ENCODE measurements around the gene PTPRH.

Gene PTPRH

GRCh38 chr19:55153652-55154264 is 55.5 kb downstream of the PTPRH start:
- H4K8ac ChIP-seq (ENCODE audit: low read depth, low read length): no peak overlapping the region
- no peak overlapping the region for H3K23ac ChIP-seq (ENCODE audit: low read length)
- H3K36me3 ChIP-seq (ENCODE audit: control insufficient read depth, insufficient read depth, low read length): no peaks in the 10 kb centered on the region
- no peak overlapping the region for H3K4me3 ChIP-seq (ENCODE audit: low read length)
- H2BK5ac ChIP-seq (ENCODE audit: low read length): no peak overlapping the region
- no peak overlapping the region for H2BK15ac ChIP-seq (replicated peaks; ENCODE audit: low read depth)
- H3K4ac ChIP-seq (ENCODE audit: low read depth, low read length): no peak overlapping the region
- no peaks in the 10 kb centered on the region for H3K79me1 ChIP-seq (ENCODE audit: low read length)
- H3K56ac ChIP-seq (ENCODE audit: low read length): no peak overlapping the region
- H3K27me3 ChIP-seq (ENCODE audit: insufficient read depth, low read length, poor library complexity): no peaks in the 10 kb centered on the region
- H3K27ac ChIP-seq (ENCODE audit: low read depth, low read length): no peak overlapping the region
- H3K9ac ChIP-seq (ENCODE audit: low read length): no peak overlapping the region
- no peaks in the 10 kb centered on the region for H3K79me2 ChIP-seq (ENCODE audit: control insufficient read depth, insufficient read depth, low read length)
- no peak overlapping the region for H4K5ac ChIP-seq (ENCODE audit: low read length)
- H2BK120ac ChIP-seq (ENCODE audit: low read depth, low read length): no peak overlapping the region
- no peak overlapping the region for H3K18ac ChIP-seq (ENCODE audit: low read length)
- DNase-seq: no peak
- no peak overlapping the region for H3K4me2 ChIP-seq (ENCODE audit: low read length)
- H3K4me1 ChIP-seq (ENCODE audit: control insufficient read depth, low read depth, low read length): no peaks in the 10 kb centered on the region
- WGBS (ENCODE audit: extremely low coverage, insufficient coverage, low lambda C conversion rate): no CpG with 5 or more reads among the region's 12 CpGs
- H2AK5ac ChIP-seq (ENCODE audit: low read length): no peak overlapping the region

GRCh38 chr19:55152017-55152416 is 57.3 kb downstream of the PTPRH start:
- no peak overlapping the region for H3K23ac ChIP-seq (ENCODE audit: low read length)
- no peak overlapping the region for H2BK15ac ChIP-seq (replicated peaks; ENCODE audit: low read depth)
- no peaks in the 10 kb centered on the region for H3K79me2 ChIP-seq (ENCODE audit: control insufficient read depth, insufficient read depth, low read length)
- no peak overlapping the region for H4K5ac ChIP-seq (ENCODE audit: low read length)
- no peaks in the 10 kb centered on the region for H3K36me3 ChIP-seq (ENCODE audit: control insufficient read depth, insufficient read depth, low read length)
- no peak for DNase-seq
- H3K27ac ChIP-seq (ENCODE audit: low read depth, low read length): no peak overlapping the region
- no peak overlapping the region for H3K18ac ChIP-seq (ENCODE audit: low read length)
- H3K9ac ChIP-seq (ENCODE audit: low read length): no peak overlapping the region
- no peak overlapping the region for H3K56ac ChIP-seq (ENCODE audit: low read length)
- no peak overlapping the region for H2AK5ac ChIP-seq (ENCODE audit: low read length)
- H2BK5ac ChIP-seq (ENCODE audit: low read length): no peak overlapping the region
- H3K27me3 ChIP-seq (ENCODE audit: insufficient read depth, low read length, poor library complexity): no peaks in the 10 kb centered on the region
- no peak overlapping the region for H4K8ac ChIP-seq (ENCODE audit: low read depth, low read length)
- no peaks in the 10 kb centered on the region for H3K79me1 ChIP-seq (ENCODE audit: low read length)
- no peak overlapping the region for H3K4me3 ChIP-seq (ENCODE audit: low read length)
- H3K4me1 ChIP-seq (ENCODE audit: control insufficient read depth, low read depth, low read length): no peaks in the 10 kb centered on the region
- H3K4me2 ChIP-seq (ENCODE audit: low read length): no peak overlapping the region
- H2BK120ac ChIP-seq (ENCODE audit: low read depth, low read length): no peak overlapping the region
- H3K4ac ChIP-seq (ENCODE audit: low read depth, low read length): no peak overlapping the region

GRCh38 chr19:55149078-55150003 is 60.0 kb downstream of the PTPRH start, which contains the start of gene TNNT1:
Gene TNNT1 (minus strand): TSS chr19:55149206. CDS start chr19:55147157, 2,049 bp downstream.
- Histone ChIP-seq H4K8ac (ENCODE audit: low read depth, low read length) (no peak within 1 kb of the TSS), H2BK15ac (replicated peaks; ENCODE audit: low read depth) (no peak within 1 kb of the TSS), H3K23ac (ENCODE audit: low read length) (peak within 1 kb of the TSS; percentile 66), H2AK5ac (ENCODE audit: low read length) (no peak within 1 kb of the TSS), H2BK120ac (ENCODE audit: low read depth, low read length) (no peak within 1 kb of the TSS), H4K5ac (ENCODE audit: low read length) (no peak within 1 kb of the TSS), H3K4ac (ENCODE audit: low read depth, low read length) (no peak within 1 kb of the TSS), H3K79me1 (ENCODE audit: low read length) (no peaks in the 10 kb centered on the region), H3K27ac (ENCODE audit: low read depth, low read length) (no peak within 1 kb of the TSS), H3K27me3 (ENCODE audit: insufficient read depth, low read length, poor library complexity) (no peaks in the 10 kb centered on the region), H2BK5ac (ENCODE audit: low read length) (no peak within 1 kb of the TSS), H3K4me1 (ENCODE audit: control insufficient read depth, low read depth, low read length) (no peaks in the 10 kb centered on the region), H3K79me2 (ENCODE audit: control insufficient read depth, insufficient read depth, low read length) (no peaks in the 10 kb centered on the region), H3K56ac (ENCODE audit: low read length) (peak within 1 kb of the TSS; percentile 9), H3K36me3 (ENCODE audit: control insufficient read depth, insufficient read depth, low read length) (no peaks in the 10 kb centered on the region), H3K4me3 (ENCODE audit: low read length) (no peak within 1 kb of the TSS), H3K4me2 (ENCODE audit: low read length) (no peak within 1 kb of the TSS), H3K18ac (ENCODE audit: low read length) (no peak within 1 kb of the TSS), H3K9ac (ENCODE audit: low read length) (no peak within 1 kb of the TSS)
- DNase-seq: peak; percentile 86
- no CpG with 5 or more reads among the region's 18 CpGs for WGBS (ENCODE audit: extremely low coverage, insufficient coverage, low lambda C conversion rate)

- Histone ChIP-seq H2BK5ac (ENCODE audit: low read length) (no peak overlapping the region), H3K56ac (ENCODE audit: low read length) (no peak overlapping the region), H3K9ac (ENCODE audit: low read length) (no peak overlapping the region), H3K36me3 (ENCODE audit: control insufficient read depth, insufficient read depth, low read length) (no peaks in the 10 kb centered on the region), H3K79me2 (ENCODE audit: control insufficient read depth, insufficient read depth, low read length) (no peaks in the 10 kb centered on the region), H2BK120ac (ENCODE audit: low read depth, low read length) (no peak overlapping the region), H3K27ac (ENCODE audit: low read depth, low read length) (no peak overlapping the region), H4K8ac (ENCODE audit: low read depth, low read length) (no peak overlapping the region), H3K27me3 (ENCODE audit: insufficient read depth, low read length, poor library complexity) (no peaks in the 10 kb centered on the region), H3K79me1 (ENCODE audit: low read length) (no peaks in the 10 kb centered on the region), H3K4me2 (ENCODE audit: low read length) (no peak overlapping the region), H4K5ac (ENCODE audit: low read length) (no peak overlapping the region), H3K4me3 (ENCODE audit: low read length) (no peak overlapping the region), H2BK15ac (replicated peaks; ENCODE audit: low read depth) (no peak overlapping the region), H3K4ac (ENCODE audit: low read depth, low read length) (peak overlapping the region; percentile 26), H3K23ac (ENCODE audit: low read length) (no peak overlapping the region), H3K4me1 (ENCODE audit: control insufficient read depth, low read depth, low read length) (no peaks in the 10 kb centered on the region), H2AK5ac (ENCODE audit: low read length) (no peak overlapping the region), H3K18ac (ENCODE audit: low read length) (no peak overlapping the region)
- WGBS (ENCODE audit: extremely low coverage, insufficient coverage, low lambda C conversion rate): no CpG with 5 or more reads among the region's 9 CpGs
- DNase-seq: peak; percentile 54
These were observed 61.6 kb downstream of the PTPRH start for GRCh38 chr19:55147545-55148251.

- H3K56ac ChIP-seq (ENCODE audit: low read length): peak overlapping the region; percentile 80
- H4K8ac ChIP-seq (ENCODE audit: low read depth, low read length): no peak overlapping the region
- no peaks in the 10 kb centered on the region for H3K36me3 ChIP-seq (ENCODE audit: control insufficient read depth, insufficient read depth, low read length)
- DNase-seq: peak; percentile 97
- peak overlapping the region; percentile 46 for H3K4ac ChIP-seq (ENCODE audit: low read depth, low read length)
- peak overlapping the region; percentile 43 for H3K4me3 ChIP-seq (ENCODE audit: low read length)
- no peaks in the 10 kb centered on the region for H3K4me1 ChIP-seq (ENCODE audit: control insufficient read depth, low read depth, low read length)
- H3K27me3 ChIP-seq (ENCODE audit: insufficient read depth, low read length, poor library complexity): no peaks in the 10 kb centered on the region
- no peaks in the 10 kb centered on the region for H3K79me1 ChIP-seq (ENCODE audit: low read length)
- H3K9ac ChIP-seq (ENCODE audit: low read length): peak overlapping the region; percentile 65
- H4K5ac ChIP-seq (ENCODE audit: low read length): no peak overlapping the region
- WGBS (ENCODE audit: extremely low coverage, insufficient coverage, low lambda C conversion rate): no CpG with 5 or more reads among the region's 27 CpGs
- no peak overlapping the region for H3K27ac ChIP-seq (ENCODE audit: low read depth, low read length)
- H3K23ac ChIP-seq (ENCODE audit: low read length): no peak overlapping the region
- no peak overlapping the region for H2AK5ac ChIP-seq (ENCODE audit: low read length)
- peak overlapping the region; percentile 59 for H3K4me2 ChIP-seq (ENCODE audit: low read length)
- H3K18ac ChIP-seq (ENCODE audit: low read length): peak overlapping the region; percentile 83
- H2BK120ac ChIP-seq (ENCODE audit: low read depth, low read length): no peak overlapping the region
- H2BK5ac ChIP-seq (ENCODE audit: low read length): no peak overlapping the region
- no peaks in the 10 kb centered on the region for H3K79me2 ChIP-seq (ENCODE audit: control insufficient read depth, insufficient read depth, low read length)
- H2BK15ac ChIP-seq (replicated peaks; ENCODE audit: low read depth): no peak overlapping the region
These were observed 62.5 kb downstream of the PTPRH start for GRCh38 chr19:55146705-55147273.
